HG03521 (cell line): Measurements from ENCODE around the gene B3GNT9.

Experiments used
- ATAC-seq: cut with Tn5 transposase; IDR thresholded peaks from one replicate; pipeline ENCODE4 v1.9.1; 2021; ENCODE audit warnings: mild to moderate bottlenecking, moderate library complexity; ENCODE audit not compliant: unreplicated experiment

The B3GNT9 gene

GRCh38 chr16:67185651-67186134, 34.9 kb upstream of the B3GNT9 start:
- ATAC-seq = no peak

- no peak for ATAC-seq
These were observed 34.3 kb upstream of the B3GNT9 start for GRCh38 chr16:67184995-67185650.

- no peak for ATAC-seq
These were observed 33.7 kb upstream of the B3GNT9 start for GRCh38 chr16:67184453-67184994.

GRCh38 chr16:67183627-67184452, 33.0 kb upstream of the B3GNT9 start, which contains the start of gene MATCAP1:
MATCAP1 (minus strand) TSS chr16:67183963; CDS start chr16:67180610, 3,353 bp downstream.
- ATAC-seq = peak; percentile 90

GRCh38 chr16:67183284-67183626, 32.5 kb upstream of the B3GNT9 start:
- no peak for ATAC-seq

- no peak for ATAC-seq
These were observed 31.5 kb upstream of the B3GNT9 start for GRCh38 chr16:67182288-67182687.

- no peak for ATAC-seq
These were observed 30.5 kb upstream of the B3GNT9 start for GRCh38 chr16:67181346-67181745.

- no peak for ATAC-seq
These were observed 29.4 kb upstream of the B3GNT9 start for GRCh38 chr16:67180166-67180565.

GRCh38 chr16:67179421-67180080, 28.8 kb upstream of the B3GNT9 start:
- ATAC-seq = no peak

- ATAC-seq = no peak
These were observed 27.2 kb upstream of the B3GNT9 start for GRCh38 chr16:67177743-67178699.

GRCh38 chr16:67176662-67177061, 25.9 kb upstream of the B3GNT9 start:
- no peak for ATAC-seq

GRCh38 chr16:67174706-67175231, 24.0 kb upstream of the B3GNT9 start:
- no peak for ATAC-seq

- ATAC-seq = peak; percentile 42
These were observed 23.3 kb upstream of the B3GNT9 start for GRCh38 chr16:67173808-67174705.

- ATAC-seq = no peak
These were observed 22.5 kb upstream of the B3GNT9 start for GRCh38 chr16:67173323-67173722.

- ATAC-seq = no peak
These were observed 20.3 kb upstream of the B3GNT9 start for GRCh38 chr16:67170949-67171649.

GRCh38 chr16:67170168-67170948, 19.6 kb upstream of the B3GNT9 start, which contains the start of gene NOL3:
NOL3 (plus strand) TSS chr16:67170538.
- no peak for ATAC-seq

GRCh38 chr16:67169642-67170167, 18.9 kb upstream of the B3GNT9 start:
- no peak for ATAC-seq
